Prostate gland (tissue), 2 donors: ENCODE data around the gene CFAP210.

Experiments used
- POLR2AphosphoS5 ChIP-seq: sonication (generic); formaldehyde crosslinking; IDR thresholded peaks from one replicate; pipeline ENCODE4 v1.6.1; 2017; ENCODE audit warnings: antibody characterized with exemption
- TF ChIP-seq, protein P1 (sequence below), 4 experiments: fragments of 200-600 bp in 2 of 4; fragments of 450-650 bp in 2 of 4; sonication (generic) in 2 of 4; IDR thresholded peaks; 1 replicate in 3 of 4; 2 replicates in 1 of 4; pipeline ENCODE4 v1.5.1; 2016 to 2019; ENCODE audit warnings: antibody characterized with exemption in 4 of 4, mild to moderate bottlenecking in 2 of 4, moderate library complexity in 2 of 4

GRCh38 chr2:169716238-169716886 is 22.2 kb upstream of the CFAP210 start:
- TF ChIP-seq, protein P1, sequence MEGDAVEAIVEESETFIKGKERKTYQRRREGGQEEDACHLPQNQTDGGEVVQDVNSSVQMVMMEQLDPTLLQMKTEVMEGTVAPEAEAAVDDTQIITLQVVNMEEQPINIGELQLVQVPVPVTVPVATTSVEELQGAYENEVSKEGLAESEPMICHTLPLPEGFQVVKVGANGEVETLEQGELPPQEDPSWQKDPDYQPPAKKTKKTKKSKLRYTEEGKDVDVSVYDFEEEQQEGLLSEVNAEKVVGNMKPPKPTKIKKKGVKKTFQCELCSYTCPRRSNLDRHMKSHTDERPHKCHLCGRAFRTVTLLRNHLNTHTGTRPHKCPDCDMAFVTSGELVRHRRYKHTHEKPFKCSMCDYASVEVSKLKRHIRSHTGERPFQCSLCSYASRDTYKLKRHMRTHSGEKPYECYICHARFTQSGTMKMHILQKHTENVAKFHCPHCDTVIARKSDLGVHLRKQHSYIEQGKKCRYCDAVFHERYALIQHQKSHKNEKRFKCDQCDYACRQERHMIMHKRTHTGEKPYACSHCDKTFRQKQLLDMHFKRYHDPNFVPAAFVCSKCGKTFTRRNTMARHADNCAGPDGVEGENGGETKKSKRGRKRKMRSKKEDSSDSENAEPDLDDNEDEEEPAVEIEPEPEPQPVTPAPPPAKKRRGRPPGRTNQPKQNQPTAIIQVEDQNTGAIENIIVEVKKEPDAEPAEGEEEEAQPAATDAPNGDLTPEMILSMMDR (IDR thresholded peaks at IDR 0.05) = no peak
- no peak for TF ChIP-seq POLR2AphosphoS5
